Muscle layer of colon (tissue), 2 donors: ENCODE results near the gene CCDC73.

ENCODE experiments used
- H3K27ac ChIP-seq: one replicate; pipeline ENCODE4 v1.7.0; 2013; ENCODE audit warnings: low read depth, mild to moderate bottlenecking, low read length, moderate library complexity
- H3K27me3 ChIP-seq, 2 donors: one replicate each; pipeline ENCODE4 v1.7.0; 2013; ENCODE audit warnings: low read length in 2 of 2, mild to moderate bottlenecking in 2 of 2; ENCODE audit not compliant: insufficient read depth in 2 of 2, control insufficient read depth in 1 of 2
- H3K36me3 ChIP-seq: one replicate; pipeline ENCODE4 v1.7.0; 2013; ENCODE audit warnings: mild to moderate bottlenecking, low read length; ENCODE audit not compliant: insufficient read depth
- H3K4me1 ChIP-seq: one replicate; pipeline ENCODE4 v1.7.0; 2013; ENCODE audit warnings: mild to moderate bottlenecking, low read length; ENCODE audit not compliant: insufficient read depth
- H3K4me3 ChIP-seq, 2 donors: one replicate each; pipeline ENCODE4 v1.7.0; 2013; ENCODE audit warnings: low read length in 2 of 2, low read depth in 1 of 2, mild to moderate bottlenecking in 1 of 2, moderate library complexity in 1 of 2
- H3K9ac ChIP-seq: one replicate; pipeline ENCODE4 v1.7.0; 2013; ENCODE audit warnings: low read length
- H3K9me3 ChIP-seq: one replicate; pipeline ENCODE4 v1.7.0; 2013; ENCODE audit warnings: mild to moderate bottlenecking, low read length
- donor health status: abdominal sarcoma.
- donor health status: Adenocarcinoma of cecum.

Gene CCDC73

GRCh38 chr11:32704261-32704660, 90.2 kb downstream of the CCDC73 start:
- H3K4me1 ChIP-seq, result no peaks in the 10 kb centered on the region
- no peak overlapping the region for H3K4me3 ChIP-seq
- H3K9ac ChIP-seq, result no peak overlapping the region
- no peaks in the 10 kb centered on the region for H3K27me3 ChIP-seq
- no peaks in the 10 kb centered on the region for H3K36me3 ChIP-seq
- no peak overlapping the region for H3K27ac ChIP-seq
- H3K9me3 ChIP-seq, result no peaks in the 10 kb centered on the region

GRCh38 chr11:32701616-32702015, 92.8 kb downstream of the CCDC73 start:
- Histone ChIP-seq H3K9ac (no peak overlapping the region), H3K9me3 (no peaks in the 10 kb centered on the region), H3K27me3 (no peaks in the 10 kb centered on the region), H3K36me3 (no peaks in the 10 kb centered on the region), H3K4me1 (no peaks in the 10 kb centered on the region), H3K27ac (no peak overlapping the region), H3K4me3 (no peak overlapping the region)

DNA sequence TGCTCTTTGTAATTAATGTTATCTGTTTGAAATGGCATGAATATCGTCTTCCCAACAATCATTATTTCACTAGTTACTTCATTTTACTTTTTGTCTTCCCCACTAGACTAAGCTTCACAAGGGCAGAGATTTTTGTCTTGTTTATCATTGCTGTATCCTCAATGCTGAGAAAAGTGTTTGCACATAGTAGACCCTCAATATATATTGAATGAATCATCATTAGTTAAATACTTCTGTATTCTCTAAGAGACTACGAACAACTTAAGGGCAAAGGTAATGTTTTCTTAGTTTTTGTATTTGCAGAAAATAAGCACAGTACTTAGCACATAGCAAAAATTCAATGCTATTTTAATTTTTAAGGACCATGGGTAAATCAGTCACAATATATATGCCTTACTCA, 95.9 kb downstream of the CCDC73 start:
- Histone ChIP-seq H3K4me3 (no peak overlapping the region), H3K36me3 (no peaks in the 10 kb centered on the region), H3K27me3 (no peaks in the 10 kb centered on the region), H3K4me1 (no peaks in the 10 kb centered on the region), H3K9ac (no peak overlapping the region), H3K27ac (no peak overlapping the region), H3K9me3 (no peaks in the 10 kb centered on the region)

DNA sequence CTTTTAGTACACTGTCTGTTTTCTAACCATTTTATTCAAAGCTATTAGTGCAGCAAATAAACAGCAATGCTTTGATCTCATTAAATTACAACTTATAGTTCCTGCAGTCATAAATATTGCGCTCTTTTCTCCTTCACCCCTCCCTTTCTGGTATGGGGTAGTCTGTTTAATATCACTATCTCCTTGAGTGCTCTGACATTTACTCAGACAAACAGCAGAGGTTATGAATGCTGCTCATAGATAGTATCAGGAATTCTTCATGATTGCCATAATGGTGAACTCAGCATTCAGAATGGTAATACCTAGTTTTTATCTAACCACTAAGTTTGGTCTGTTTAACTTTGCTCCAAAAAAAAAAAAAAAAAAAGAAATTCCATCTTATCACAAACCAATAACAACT, 123.4 kb downstream of the CCDC73 start:
- Histone ChIP-seq H3K27ac (no peak overlapping the region), H3K36me3 (no peaks in the 10 kb centered on the region), H3K4me1 (no peaks in the 10 kb centered on the region), H3K9ac (no peak overlapping the region), H3K9me3 (no peaks in the 10 kb centered on the region), H3K27me3 (no peaks in the 10 kb centered on the region), H3K4me3 (no peak overlapping the region)

- H3K4me3 ChIP-seq, result no peak overlapping the region
- H3K27me3 ChIP-seq, result no peaks in the 10 kb centered on the region
- H3K27ac ChIP-seq, result no peak overlapping the region
- H3K4me1 ChIP-seq, result no peaks in the 10 kb centered on the region
- no peaks in the 10 kb centered on the region for H3K9me3 ChIP-seq
- H3K36me3 ChIP-seq, result no peaks in the 10 kb centered on the region
- H3K9ac ChIP-seq, result no peak overlapping the region
These were observed 134.8 kb downstream of the CCDC73 start for GRCh38 chr11:32659672-32660071.

GRCh38 chr11:32658639-32659406, 135.6 kb downstream of the CCDC73 start:
- H3K36me3 ChIP-seq, result no peaks in the 10 kb centered on the region
- no peak overlapping the region for H3K4me3 ChIP-seq
- no peak overlapping the region for H3K9ac ChIP-seq
- no peaks in the 10 kb centered on the region for H3K4me1 ChIP-seq
- H3K27ac ChIP-seq, result no peak overlapping the region
- H3K9me3 ChIP-seq, result no peaks in the 10 kb centered on the region
- no peaks in the 10 kb centered on the region for H3K27me3 ChIP-seq

DNA sequence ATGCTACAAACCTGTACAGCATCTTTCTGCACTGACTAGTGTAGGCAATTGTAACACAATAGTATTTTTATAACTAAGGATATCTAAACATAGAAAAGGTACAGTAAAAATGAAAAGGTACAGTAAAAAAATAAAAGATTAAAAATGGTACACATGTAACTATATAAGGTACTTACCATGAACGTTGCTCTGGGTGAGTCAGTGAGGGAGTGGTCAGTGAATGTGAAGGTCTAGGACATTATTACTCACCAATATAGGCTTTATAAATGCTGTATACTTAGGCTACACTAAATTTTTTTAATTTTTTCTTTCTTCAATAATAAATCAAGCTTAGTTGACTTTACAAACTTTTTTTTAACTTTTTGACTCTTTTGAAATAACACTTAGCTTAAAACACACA, 150.9 kb downstream of the CCDC73 start:
- no peaks in the 10 kb centered on the region for H3K27me3 ChIP-seq
- no peak overlapping the region for H3K27ac ChIP-seq
- no peaks in the 10 kb centered on the region for H3K4me1 ChIP-seq
- H3K9ac ChIP-seq, result no peak overlapping the region
- H3K36me3 ChIP-seq, result no peaks in the 10 kb centered on the region
- no peaks in the 10 kb centered on the region for H3K9me3 ChIP-seq
- H3K4me3 ChIP-seq, result no peak overlapping the region

DNA sequence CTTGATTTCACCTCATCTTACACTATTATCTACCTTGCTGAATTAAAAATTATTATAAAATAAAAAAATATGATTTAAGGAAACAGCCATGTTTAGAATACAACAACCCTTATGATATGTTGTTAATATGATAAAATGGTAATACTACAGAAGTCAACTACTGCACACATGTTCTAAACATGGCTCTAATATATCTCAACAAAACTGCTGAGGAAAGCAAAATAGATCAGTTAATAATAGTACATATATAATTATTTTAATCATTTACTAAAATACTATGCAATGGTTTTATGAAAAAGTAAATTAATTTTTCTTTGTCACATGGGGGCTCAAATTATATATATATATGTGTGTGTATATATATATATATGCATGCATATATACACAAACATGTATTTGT, 153.1 kb downstream of the CCDC73 start:
- Histone ChIP-seq H3K27me3 (no peaks in the 10 kb centered on the region), H3K4me1 (no peaks in the 10 kb centered on the region), H3K9ac (no peak overlapping the region), H3K36me3 (no peaks in the 10 kb centered on the region), H3K4me3 (no peak overlapping the region), H3K9me3 (no peaks in the 10 kb centered on the region), H3K27ac (no peak overlapping the region)

- no peak overlapping the region for H3K9ac ChIP-seq
- H3K9me3 ChIP-seq, result no peaks in the 10 kb centered on the region
- H3K36me3 ChIP-seq, result no peaks in the 10 kb centered on the region
- H3K27ac ChIP-seq, result no peak overlapping the region
- H3K4me3 ChIP-seq, result no peak overlapping the region
- no peaks in the 10 kb centered on the region for H3K27me3 ChIP-seq
- H3K4me1 ChIP-seq, result no peaks in the 10 kb centered on the region
These were observed 158.6 kb downstream of the CCDC73 start for GRCh38 chr11:32635819-32636218.

DNA sequence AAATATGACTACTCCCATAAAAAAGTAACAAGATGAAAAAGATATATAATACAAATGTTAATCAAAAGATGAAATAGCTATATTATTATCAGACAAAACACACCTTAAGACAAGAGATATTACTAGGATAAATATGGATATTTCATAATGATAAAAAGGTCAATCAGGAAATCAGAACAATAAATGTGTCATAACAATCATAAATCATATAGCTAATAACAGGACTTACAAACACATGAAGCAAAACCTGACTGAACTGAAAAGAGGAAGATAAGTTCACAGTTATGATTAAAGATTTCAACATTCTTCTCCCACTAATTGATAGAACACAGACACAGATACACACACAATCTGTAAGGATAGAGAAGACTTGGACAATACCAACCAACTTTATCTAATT, 163.6 kb downstream of the CCDC73 start:
- Histone ChIP-seq H3K27me3 (no peaks in the 10 kb centered on the region), H3K27ac (no peak overlapping the region), H3K9ac (no peak overlapping the region), H3K9me3 (no peaks in the 10 kb centered on the region), H3K36me3 (no peaks in the 10 kb centered on the region), H3K4me3 (no peak overlapping the region), H3K4me1 (no peaks in the 10 kb centered on the region)

DNA sequence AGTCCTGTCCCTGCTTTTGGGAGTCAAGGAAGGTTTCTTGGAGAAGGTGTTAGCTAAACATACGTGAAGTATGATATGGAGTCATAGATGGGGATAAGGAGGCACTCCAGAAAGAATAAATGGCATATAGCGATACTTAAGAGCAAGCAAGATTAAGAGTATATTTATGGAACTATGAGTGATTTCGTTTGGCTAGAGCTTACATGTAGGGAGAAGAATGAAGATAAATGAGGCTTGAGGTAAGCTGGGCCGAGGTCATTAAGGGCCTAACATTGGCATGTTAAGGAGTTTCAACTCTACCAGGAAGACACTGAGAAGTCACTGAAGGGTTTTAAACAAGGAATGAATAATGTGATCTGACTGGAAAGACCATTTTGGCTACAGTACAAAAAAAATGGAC, 177.6 kb downstream of the CCDC73 start:
- no peaks in the 10 kb centered on the region for H3K9me3 ChIP-seq
- no peak overlapping the region for H3K9ac ChIP-seq
- no peaks in the 10 kb centered on the region for H3K36me3 ChIP-seq
- H3K27ac ChIP-seq, result no peak overlapping the region
- H3K4me1 ChIP-seq, result no peaks in the 10 kb centered on the region
- H3K4me3 ChIP-seq, result no peak overlapping the region
- H3K27me3 ChIP-seq, result no peaks in the 10 kb centered on the region

GRCh38 chr11:32615422-32615821, 179.0 kb downstream of the CCDC73 start:
- Histone ChIP-seq H3K4me1 (no peaks in the 10 kb centered on the region), H3K9ac (no peak overlapping the region), H3K27ac (no peak overlapping the region)

More at GRCh38 chr11:32615422-32615821, 179.0 kb downstream of the CCDC73 start:
- Histone ChIP-seq H3K27me3 (no peaks in the 10 kb centered on the region), H3K36me3 (no peaks in the 10 kb centered on the region), H3K9me3 (no peaks in the 10 kb centered on the region), H3K4me3 (no peak overlapping the region)
